GM23248 (cell line): Measurements from ENCODE around the gene EIF2S1. TPM values are rescaled to one million over a fixed set of nuclear protein-coding genes. Genes with fewer than 3 reads are reported as not detected.

ENCODE experiments used
- DNase-seq: peaks from one replicate; pipeline ENCODE4 v3.0.0-alpha.2; 2015
- H2AFZ ChIP-seq: fragments of 200-600 bp; sonication (generic); 2 replicates; pipeline ENCODE4 v1.6.1; 2016; ENCODE audit warnings: antibody characterized with exemption
- H3F3A ChIP-seq: fragments of 200-600 bp; sonication (generic); 2 replicates; pipeline ENCODE4 v1.6.1; 2016; ENCODE audit warnings: mild to moderate bottlenecking, antibody characterized with exemption, mixed run types; ENCODE audit not compliant: insufficient read depth
- H3K27ac ChIP-seq: fragments of 200-600 bp; sonication (generic); 2 replicates; pipeline ENCODE4 v1.5.1; 2016; ENCODE audit warnings: mild to moderate bottlenecking
- H3K27me3 ChIP-seq: fragments of 200-600 bp; sonication (generic); replicated peaks from 2 replicates; pipeline ENCODE4 v1.6.1; 2016; ENCODE audit warnings: mild to moderate bottlenecking; ENCODE audit not compliant: insufficient read depth
- H3K36me3 ChIP-seq: fragments of 200-600 bp; sonication (generic); 2 replicates; pipeline ENCODE4 v1.6.1; 2016; ENCODE audit warnings: low read depth, mild to moderate bottlenecking
- H3K4me1 ChIP-seq: fragments of 200-600 bp; sonication (generic); 2 replicates; pipeline ENCODE4 v1.6.1; 2016; ENCODE audit warnings: mild to moderate bottlenecking; ENCODE audit not compliant: insufficient read depth
- H3K4me2 ChIP-seq: fragments of 200-600 bp; sonication (generic); one replicate; pipeline ENCODE4 v1.6.1; 2016; ENCODE audit warnings: mild to moderate bottlenecking; ENCODE audit not compliant: unreplicated experiment
- H3K4me3 ChIP-seq: fragments of 200-600 bp; sonication (generic); 2 replicates; pipeline ENCODE4 v1.5.1; 2016; ENCODE audit warnings: mild to moderate bottlenecking
- H3K79me2 ChIP-seq: fragments of 200-600 bp; sonication (generic); 2 replicates; pipeline ENCODE4 v1.6.1; 2016; ENCODE audit warnings: mild to moderate bottlenecking; ENCODE audit not compliant: insufficient read depth
- H3K9ac ChIP-seq: fragments of 200-600 bp; sonication (generic); 2 replicates; pipeline ENCODE4 v1.6.1; 2016; ENCODE audit warnings: mild to moderate bottlenecking
- H3K9me2 ChIP-seq: fragments of 200-600 bp; sonication (generic); 2 replicates; pipeline ENCODE4 v1.6.1; 2016; ENCODE audit warnings: mixed run types, mild to moderate bottlenecking, moderate library complexity; ENCODE audit not compliant: insufficient read depth
- H3K9me3 ChIP-seq: fragments of 200-600 bp; sonication (generic); one replicate; pipeline ENCODE4 v1.6.1; 2017; ENCODE audit warnings: low read depth
- H4K20me1 ChIP-seq: fragments of 200-600 bp; sonication (generic); 2 replicates; pipeline ENCODE4 v1.6.0; 2016; ENCODE audit not compliant: insufficient read depth
- EZH2 ChIP-seq: fragments of 200-600 bp; sonication (generic); IDR thresholded peaks from 2 replicates; pipeline ENCODE4 v1.6.1; 2018; ENCODE audit warnings: antibody characterized with exemption, mild to moderate bottlenecking; ENCODE audit not compliant: insufficient read depth, poor library complexity, severe bottlenecking
- EZH2phosphoT487 ChIP-seq: fragments of 200-600 bp; sonication (generic); IDR thresholded peaks from 2 replicates; pipeline ENCODE4 v1.6.1; 2018; ENCODE audit warnings: antibody characterized with exemption, moderate library complexity, mild to moderate bottlenecking, low read depth; ENCODE audit not compliant: insufficient read depth
- WGBS, 2 experiments: methylation state at CpG; one replicate each; pipeline ENCODE4 v1.1.6; 2015 to 2017; ENCODE audit warnings: low lambda C conversion rate in 2 of 2, low coverage in 1 of 2; ENCODE audit errors: missing lambda C conversion rate in 2 of 2; 5-methylcytosine and 5-hydroxymethylcytosine counted together
- in situ Hi-C: fragments of 300-500 bp; cut with MboI; formaldehyde crosslinking; loops from 2 replicates; pipeline ENCODE4 v1.15.0; 2020
- polyA plus RNA-seq: library from polyadenylated mRNA; unstranded; fragments of >200 nt; fragmentation: Nextera tagmentation; extraction: Ambion mirVana; gene quantifications from 2 replicates; pipeline ENCODE4 v1.2.1, GENCODE V29; 2016
- total RNA-seq: library from RNA; depleted of rRNA; stranded (reverse); fragments of >200 nt; shearing (Covaris generic); gene quantifications from 2 replicates; pipeline ENCODE4 v1.2.3, GENCODE V29; 2014

The EIF2S1 gene
- total and polyA plus RNA-seq, 2 experiments from 2014 or later: 218 to 232 TPM

DNA sequence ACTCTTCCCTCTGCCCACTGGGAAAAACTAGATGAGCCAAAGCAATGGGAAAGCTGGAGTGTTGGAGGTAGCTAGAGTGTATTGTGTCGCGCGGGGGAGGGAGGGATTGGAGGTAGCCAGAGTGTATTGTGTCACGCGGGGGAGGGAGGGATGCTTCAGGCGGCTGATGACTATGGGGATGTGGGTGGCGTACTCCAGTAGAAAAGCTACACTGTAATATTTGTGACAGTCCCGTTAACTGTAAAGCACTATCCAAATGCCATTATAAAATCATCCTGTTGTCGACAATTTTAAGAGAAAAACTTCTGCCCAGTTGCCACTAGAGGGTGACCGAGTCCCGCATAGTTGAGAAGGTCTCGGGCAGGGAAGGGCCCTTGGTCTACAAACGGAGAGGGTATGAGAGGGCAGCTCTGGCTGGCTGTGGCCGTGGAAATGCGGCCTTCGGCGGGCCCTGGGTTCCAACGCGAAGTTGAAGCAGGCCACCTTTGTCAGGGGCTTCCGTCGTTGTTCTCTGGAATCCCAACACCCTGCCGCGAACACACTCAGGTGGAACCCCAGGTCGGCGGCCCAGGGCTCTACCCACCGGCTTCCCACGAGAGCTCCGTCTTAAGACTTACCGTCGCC is 67.0 kb downstream of the EIF2S1 start:
- no peaks in the 10 kb centered on the region for H3K9me3 ChIP-seq
- peak overlapping the region; percentile 79 for H2AFZ ChIP-seq
- 35 to 36% methylated on average over 28 to 30 of the region's 30 CpGs for WGBS, 2 experiments
- no peaks in the 10 kb centered on the region for H3F3A ChIP-seq
- H3K4me3 ChIP-seq: no peak overlapping the region
- H3K9ac ChIP-seq: no peak overlapping the region
- H3K27ac ChIP-seq: no peak overlapping the region
- TF ChIP-seq EZH2phosphoT487 (no peak), EZH2 (no peak)
- H4K20me1 ChIP-seq: no peaks in the 10 kb centered on the region
- H3K27me3 ChIP-seq: no peaks in the 10 kb centered on the region
- H3K9me2 ChIP-seq: no peaks in the 10 kb centered on the region
- H3K4me1 ChIP-seq: peaks cover 7% of the 10 kb centered on the region; the same call in 1 of the 2 replicates
- peak overlapping the region; percentile 25 for H3K4me2 ChIP-seq
- H3K36me3 ChIP-seq: no peaks in the 10 kb centered on the region
- peak; percentile 87 for DNase-seq
- no peaks in the 10 kb centered on the region for H3K79me2 ChIP-seq
- in situ Hi-C loops: loop anchor here (10.0 kb wide), 1 partner anchor 138 kb away; no protein-coding TSS in a partner anchor

DNA sequence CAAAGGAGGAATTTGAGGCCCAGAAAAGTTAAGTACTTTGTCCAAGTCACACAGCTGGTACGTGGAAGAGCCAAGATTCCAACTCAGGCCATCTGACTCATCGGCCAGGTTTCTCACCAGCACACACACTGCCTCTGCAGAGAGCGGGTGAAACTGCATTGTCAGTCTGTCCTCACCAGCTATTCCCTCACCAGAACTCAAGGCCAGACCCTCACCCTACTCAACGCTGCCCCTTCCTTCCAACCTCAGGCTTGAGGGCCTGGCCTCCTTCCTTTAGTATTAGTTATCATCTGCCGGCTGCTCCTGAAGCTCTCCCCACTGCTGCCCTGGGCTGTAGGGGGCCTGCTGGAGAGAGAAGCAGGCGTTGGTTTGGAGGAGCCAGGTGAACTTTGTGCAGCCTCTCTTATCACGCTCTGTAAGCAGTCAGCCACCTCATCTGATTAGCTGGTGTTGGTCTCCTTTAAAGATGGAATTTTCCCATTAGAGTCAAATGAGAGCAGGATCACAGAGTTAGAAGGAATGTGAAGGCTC is 68.4 kb downstream of the EIF2S1 start:
- Histone ChIP-seq H3K36me3 (no peaks in the 10 kb centered on the region), H3K4me1 (peaks cover 7% of the 10 kb centered on the region; the same call in 1 of the 2 replicates), H3F3A (no peaks in the 10 kb centered on the region), H3K27me3 (0 out of 2 replicates have a peak, but pooled peaks cover 2% of the 10 kb centered on the region), H3K9ac (no peak overlapping the region), H3K79me2 (no peaks in the 10 kb centered on the region), H3K9me2 (no peaks in the 10 kb centered on the region), H2AFZ (no peak overlapping the region), H3K4me2 (no peak overlapping the region), H3K27ac (no peak overlapping the region), H3K4me3 (no peak overlapping the region), H4K20me1 (no peaks in the 10 kb centered on the region), H3K9me3 (no peaks in the 10 kb centered on the region)
- TF ChIP-seq EZH2phosphoT487 (no peak), EZH2 (no peak)
- 66 to 71% methylated on average over 7 of the region's 7 CpGs for WGBS, 2 experiments
- DNase-seq: peak; percentile 84
- in situ Hi-C loops: loop anchor here (10.0 kb wide), 1 partner anchor 136 kb away; no protein-coding TSS in a partner anchor

DNA sequence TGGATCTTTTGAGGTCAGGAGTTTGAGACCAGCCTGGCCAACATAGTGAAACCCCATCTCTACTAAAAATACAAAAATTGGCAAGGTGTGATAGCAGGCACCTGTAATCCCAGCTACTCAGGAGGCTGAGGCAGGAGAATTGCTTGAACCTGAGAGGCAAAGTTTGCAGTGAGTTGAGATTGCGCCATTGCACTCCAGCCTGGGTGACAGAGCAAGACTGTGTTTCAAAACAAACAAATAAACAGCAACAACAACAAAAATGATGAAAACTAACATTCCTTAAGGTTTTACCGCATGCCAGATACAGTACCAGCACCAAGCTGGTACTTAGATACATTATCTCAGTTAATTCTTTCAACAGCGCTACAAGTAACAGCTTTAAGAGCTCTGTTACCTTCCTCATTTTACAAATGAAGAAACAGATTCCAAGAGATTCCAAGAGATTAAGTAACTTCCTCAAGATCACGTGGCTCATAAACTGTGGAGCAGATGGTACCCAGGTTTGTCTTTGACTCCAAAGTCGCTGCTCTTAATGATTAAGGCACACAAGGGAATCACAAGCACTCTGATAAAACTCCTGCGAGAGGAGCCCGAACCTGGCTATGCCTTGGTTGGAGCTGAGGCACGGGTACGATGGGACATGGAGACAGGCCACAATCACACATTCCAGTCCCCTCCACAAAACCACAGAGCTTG is 69.5 kb downstream of the EIF2S1 start:
- Histone ChIP-seq H3F3A (no peaks in the 10 kb centered on the region), H3K9ac (no peak overlapping the region), H3K9me2 (no peaks in the 10 kb centered on the region), H3K79me2 (no peaks in the 10 kb centered on the region), H3K4me2 (no peak overlapping the region), H3K27me3 (peaks cover 12% of the 10 kb centered on the region; the same call in 1 of the 2 replicates), H3K36me3 (no peaks in the 10 kb centered on the region), H3K4me1 (peaks cover 7% of the 10 kb centered on the region; the same call in 1 of the 2 replicates), H3K9me3 (no peaks in the 10 kb centered on the region), H4K20me1 (no peaks in the 10 kb centered on the region), H3K4me3 (no peak overlapping the region), H3K27ac (no peak overlapping the region), H2AFZ (no peak overlapping the region)
- DNase-seq: no peak
- 74 to 77% methylated on average over 9 of the region's 9 CpGs for WGBS, 2 experiments
- in situ Hi-C loops: loop anchor here (10.0 kb wide), 1 partner anchor 135 kb away; no protein-coding TSS in a partner anchor
- TF ChIP-seq EZH2 (no peak), EZH2phosphoT487 (no peak)

DNA sequence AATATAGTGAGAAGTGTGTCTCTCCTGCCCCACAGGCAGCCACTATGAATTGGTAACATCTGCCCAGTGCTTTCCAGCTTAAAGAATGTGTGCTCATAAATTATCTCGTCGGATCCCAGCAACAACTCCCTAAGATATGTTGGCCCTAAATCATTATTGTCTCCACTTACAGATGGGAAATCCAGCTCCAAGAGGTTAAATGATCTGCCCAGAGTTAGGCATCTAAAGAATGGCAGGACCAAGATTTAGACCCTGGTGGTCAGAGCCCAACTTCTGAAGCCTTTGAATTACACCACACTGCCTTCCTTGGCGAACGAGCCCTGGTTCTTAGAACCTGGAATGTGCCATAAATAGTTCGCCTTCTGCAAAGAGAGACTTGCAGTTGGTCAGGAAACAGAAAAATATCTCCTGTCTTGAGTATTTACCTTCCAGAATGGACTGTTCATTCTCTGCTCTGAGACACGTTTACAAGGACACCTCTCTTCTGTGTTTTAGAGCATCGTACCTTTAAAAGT is 72.0 kb downstream of the EIF2S1 start:
- no peaks in the 10 kb centered on the region for H3K9me3 ChIP-seq
- DNase-seq: no peak
- H3K36me3 ChIP-seq: no peaks in the 10 kb centered on the region
- H3K27ac ChIP-seq: no peak overlapping the region
- no peak overlapping the region for H3K9ac ChIP-seq
- TF ChIP-seq EZH2phosphoT487: no peak
- TF ChIP-seq EZH2: no peak
- no peak overlapping the region for H3K4me2 ChIP-seq
- H3K9me2 ChIP-seq: no peaks in the 10 kb centered on the region
- H3F3A ChIP-seq: no peaks in the 10 kb centered on the region
- 13 to 16% methylated on average over 7 of the region's 7 CpGs for WGBS, 2 experiments
- peaks cover 7% of the 10 kb centered on the region; the same call in 1 of the 2 replicates for H3K4me1 ChIP-seq
- peaks cover 12% of the 10 kb centered on the region for H3K27me3 ChIP-seq
- H2AFZ ChIP-seq: no peak overlapping the region
- in situ Hi-C loops: no loop called here
- H3K79me2 ChIP-seq: no peaks in the 10 kb centered on the region
- no peak overlapping the region for H3K4me3 ChIP-seq
- H4K20me1 ChIP-seq: no peaks in the 10 kb centered on the region
